GM23248 (cell line): ENCODE measurements around the gene MED29.

Source experiments
- EZH2 ChIP-seq: fragments of 200-600 bp; sonication (generic); IDR thresholded peaks from 2 replicates; pipeline ENCODE4 v1.6.1; 2018; ENCODE audit warnings: antibody characterized with exemption, mild to moderate bottlenecking; ENCODE audit not compliant: insufficient read depth, poor library complexity, severe bottlenecking
- EZH2phosphoT487 ChIP-seq: fragments of 200-600 bp; sonication (generic); IDR thresholded peaks from 2 replicates; pipeline ENCODE4 v1.6.1; 2018; ENCODE audit warnings: antibody characterized with exemption, moderate library complexity, mild to moderate bottlenecking, low read depth; ENCODE audit not compliant: insufficient read depth

GRCh38 chr19:39360599-39360998, 30.6 kb upstream of the MED29 start:
- TF ChIP-seq EZH2 (no peak), EZH2phosphoT487 (no peak)
